HepG2 (cell line): ENCODE data around the gene ZP2. TPM values are rescaled to one million over a fixed set of nuclear protein-coding genes. Genes with fewer than 3 reads are reported as not detected.
A peak's percentile ranks its signal among the peaks of the same experiment; 100 is the strongest.

ENCODE experiments used
- ATF4 ChIP-seq, 2 experiments: fragments of 450-650 bp in 1 of 2; sonication (generic) in 1 of 2; formaldehyde crosslinking; IDR thresholded peaks; 2 replicates each; pipeline versions ENCODE4 v1.5.0 to v1.8.0; 2020 to 2022; ENCODE audit warnings: mild to moderate bottlenecking in 1 of 2, missing genetic modification reagents in 1 of 2
- CEBPG ChIP-seq: IDR thresholded peaks from 2 replicates; pipeline ENCODE4 v1.6.1; 2016
- EHMT2 ChIP-seq: fragments of 200-600 bp; sonication (generic); IDR thresholded peaks from 2 replicates; pipeline ENCODE4 v1.7.0; 2017; ENCODE audit warnings: antibody characterized with exemption, low read depth, low read length, borderline replicate concordance
- FOXA1 ChIP-seq, 2 experiments: fragments of 450-650 bp in 1 of 2; sonication (generic) in 1 of 2; formaldehyde crosslinking in 1 of 2; IDR thresholded peaks; 2 replicates each; pipeline versions ENCODE4 v1.4.0 to v1.6.1; 2016 to 2020; ENCODE audit warnings: missing genetic modification reagents in 1 of 2
- FOXA3 ChIP-seq: IDR thresholded peaks from 2 replicates; pipeline ENCODE4 v1.6.1; 2016; ENCODE audit warnings: missing genetic modification reagents, missing compliant biosample characterization
- FOXO4 ChIP-seq: sonication (generic); formaldehyde crosslinking; conservative IDR thresholded peaks from 2 replicates; pipeline ENCODE4 v1.8.1; 2023; ENCODE audit warnings: missing genetic modification reagents
- JDP2 ChIP-seq: sonication (generic); formaldehyde crosslinking; IDR thresholded peaks from 2 replicates; pipeline ENCODE4 v1.8.1; 2022; ENCODE audit warnings: missing genetic modification reagents, borderline replicate concordance
- JUND ChIP-seq: sonication (generic); formaldehyde crosslinking; IDR thresholded peaks from 2 replicates; pipeline ENCODE4 v1.8.0; 2022; ENCODE audit warnings: mild to moderate bottlenecking, missing genetic modification reagents
- NFIC ChIP-seq: IDR thresholded peaks from 2 replicates; pipeline ENCODE4 v1.6.1; 2012; ENCODE audit warnings: mild to moderate bottlenecking, low read length, inconsistent platforms
- NFRKB ChIP-seq: fragments of 450-650 bp; IDR thresholded peaks from 2 replicates; pipeline ENCODE4 v1.6.1; 2017
- NR1H2 ChIP-seq: sonication (generic); formaldehyde crosslinking; IDR thresholded peaks from 2 replicates; pipeline ENCODE4 v1.8.1; 2022; ENCODE audit warnings: low read depth, missing genetic modification reagents, borderline replicate concordance
- PHF8 ChIP-seq: sonication (generic); formaldehyde crosslinking; IDR thresholded peaks from 2 replicates; pipeline ENCODE4 v1.5.0; 2020; ENCODE audit warnings: missing genetic modification reagents
- PITX1 ChIP-seq: sonication (generic); formaldehyde crosslinking; IDR thresholded peaks from 2 replicates; pipeline ENCODE4 v1.5.1; 2020; ENCODE audit warnings: mild to moderate bottlenecking, missing genetic modification reagents
- SIX1 ChIP-seq: sonication (generic); formaldehyde crosslinking; IDR thresholded peaks from 2 replicates; pipeline ENCODE4 v1.4.0; 2020; ENCODE audit warnings: missing genetic modification reagents, borderline replicate concordance
- SSRP1 ChIP-seq: IDR thresholded peaks from 2 replicates; pipeline ENCODE4 v1.6.1; 2016; ENCODE audit warnings: control low read depth
- TRIM24 ChIP-seq: sonication (generic); formaldehyde crosslinking; IDR thresholded peaks from 2 replicates; pipeline ENCODE4 v1.8.0; 2022; ENCODE audit warnings: mild to moderate bottlenecking, missing genetic modification reagents
- WIZ ChIP-seq: sonication (generic); formaldehyde crosslinking; IDR thresholded peaks from 2 replicates; pipeline ENCODE4 v1.5.1; 2020; ENCODE audit warnings: mild to moderate bottlenecking, missing genetic modification reagents
- ZFX ChIP-seq: sonication (generic); formaldehyde crosslinking; IDR thresholded peaks from 2 replicates; pipeline ENCODE4 v1.4.0; 2020; ENCODE audit warnings: mild to moderate bottlenecking, low read depth, missing genetic modification reagents, moderate library complexity
- ZNF121 ChIP-seq: sonication (generic); formaldehyde crosslinking; IDR thresholded peaks from 2 replicates; pipeline ENCODE4 v1.5.0; 2020; ENCODE audit warnings: mild to moderate bottlenecking, missing genetic modification reagents
- ZNF20 ChIP-seq: sonication (generic); formaldehyde crosslinking; IDR thresholded peaks from 2 replicates; pipeline ENCODE4 v1.4.0; 2020; ENCODE audit warnings: mild to moderate bottlenecking, moderate library complexity, missing genetic modification reagents
- ZNF329 ChIP-seq: sonication (generic); formaldehyde crosslinking; IDR thresholded peaks from 2 replicates; pipeline ENCODE4 v1.9.0; 2021; ENCODE audit warnings: low read depth, mild to moderate bottlenecking, missing genetic modification reagents
- ZNF572 ChIP-seq: sonication (generic); formaldehyde crosslinking; IDR thresholded peaks from 2 replicates; pipeline ENCODE4 v1.5.1; 2020; ENCODE audit warnings: mild to moderate bottlenecking, missing genetic modification reagents
- ZNF580 ChIP-seq: IDR thresholded peaks from 2 replicates; pipeline ENCODE4 v1.6.1; 2016; ENCODE audit warnings: low read depth, borderline replicate concordance
- ZNF598 ChIP-seq: sonication (generic); formaldehyde crosslinking; IDR thresholded peaks from 2 replicates; pipeline ENCODE4 v1.5.1; 2020; ENCODE audit warnings: mild to moderate bottlenecking, missing genetic modification reagents, borderline replicate concordance
- ZNF672 ChIP-seq: sonication (generic); formaldehyde crosslinking; IDR thresholded peaks from 2 replicates; pipeline ENCODE4 v1.8.1; 2022; ENCODE audit warnings: missing genetic modification reagents
- ZNF678 ChIP-seq: sonication (generic); formaldehyde crosslinking; IDR thresholded peaks from 2 replicates; pipeline ENCODE4 v1.4.0; 2020; ENCODE audit warnings: mild to moderate bottlenecking, missing genetic modification reagents
- ZNF792 ChIP-seq: IDR thresholded peaks from 2 replicates; pipeline ENCODE4 v1.6.1; 2016
- polyA plus RNA-seq, 8 experiments: library from polyadenylated mRNA; depleted of rRNA in 3 of 8; stranded (reverse) in 7 of 8; unstranded in 1 of 8; fragments of >200 nt; fragmentation: Illumina TruSeq in 4 of 8; extraction: Trizol in 4 of 8; gene quantifications; 2 replicates each; pipeline versions ENCODE4 v1.2.1 to v1.2.3, GENCODE V29; 2011 to 2016; ENCODE audit warnings: low read depth in 4 of 8, missing spikeins in 1 of 8, mixed read lengths in 1 of 8; ENCODE audit not compliant: insufficient read depth in 1 of 8
- total RNA-seq, 5 experiments: library from RNA; depleted of rRNA; stranded (reverse); fragments of >200 nt; fragmentation: Illumina TruSeq; extraction: Trizol; gene quantifications; 2 replicates each; pipeline ENCODE4 v1.2.3, GENCODE V29; 2016; ENCODE audit warnings: low read depth in 1 of 5
- TF ChIP-seq, protein P1 (sequence below): sonication (generic); formaldehyde crosslinking; IDR thresholded peaks from 2 replicates; pipeline ENCODE4 v1.4.0; 2020; ENCODE audit warnings: mild to moderate bottlenecking, low read depth, missing genetic modification reagents

Gene ZP2
- total and polyA plus RNA-seq, 2 of the 13 experiments (the other 11 are each of a cell fraction or from before 2014, with no cell fraction given) = not detected

- TF ChIP-seq ZNF678 (CRISPR knock-in tag) = no peak
- TF ChIP-seq ZFX (CRISPR knock-in tag) = peak; percentile 34; the same call in 1 of the 2 replicates
- TF ChIP-seq ZNF121 (CRISPR knock-in tag) = no peak
- no peak for TF ChIP-seq NR1H2
- TF ChIP-seq ZNF672 = no peak
- peak; percentile 90 for TF ChIP-seq PITX1 (CRISPR knock-in tag)
- TF ChIP-seq FOXO4 (CRISPR knock-in tag) = no peak
- no peak for TF ChIP-seq ZNF598
- TF ChIP-seq ZNF572 (CRISPR knock-in tag) = no peak
- no peak for TF ChIP-seq WIZ (CRISPR knock-in tag)
- no peak for TF ChIP-seq JDP2 (CRISPR knock-in tag)
- no peak for TF ChIP-seq FOXA1 (IDR thresholded peaks at IDR 0.05)
- peak; percentile 65; the same call in 1 of the 2 replicates for TF ChIP-seq FOXA1 (CRISPR knock-in tag; IDR thresholded peaks at IDR 0.05)
- TF ChIP-seq CEBPG (CRISPR knock-in tag) = peak; percentile 30; the same call in 1 of the 2 replicates
- TF ChIP-seq SIX1 = no peak
- TF ChIP-seq, protein P1, sequence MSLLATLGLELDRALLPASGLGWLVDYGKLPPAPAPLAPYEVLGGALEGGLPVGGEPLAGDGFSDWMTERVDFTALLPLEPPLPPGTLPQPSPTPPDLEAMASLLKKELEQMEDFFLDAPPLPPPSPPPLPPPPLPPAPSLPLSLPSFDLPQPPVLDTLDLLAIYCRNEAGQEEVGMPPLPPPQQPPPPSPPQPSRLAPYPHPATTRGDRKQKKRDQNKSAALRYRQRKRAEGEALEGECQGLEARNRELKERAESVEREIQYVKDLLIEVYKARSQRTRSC (CRISPR knock-in tag) = no peak
- TF ChIP-seq ATF4 (CRISPR knock-in tag; IDR thresholded peaks at IDR 0.05) = no peak
- TF ChIP-seq SSRP1 (CRISPR knock-in tag) = no peak
- TF ChIP-seq FOXA3 (CRISPR knock-in tag) = peak; percentile 53
- no peak for TF ChIP-seq NFIC
- no peak for TF ChIP-seq EHMT2
- no peak for TF ChIP-seq ZNF20
- 0 out of 2 replicates have a peak, but pooled peaks have one; percentile 4 for TF ChIP-seq ZNF792 (CRISPR knock-in tag)
- 0 out of 2 replicates have a peak, but pooled peaks have one; percentile 22 for TF ChIP-seq PHF8 (CRISPR knock-in tag)
- TF ChIP-seq ZNF329 (CRISPR knock-in tag) = no peak
- TF ChIP-seq TRIM24 = no peak
- TF ChIP-seq NFRKB = no peak
- TF ChIP-seq ZNF580 (CRISPR knock-in tag) = no peak
- no peak for TF ChIP-seq JUND (CRISPR knock-in tag)
Observed at GRCh38 chr16:21222495-21223337, 11.3 kb upstream of the ZP2 start (continued).
